Activated naive CD4-positive, alpha-beta T cell treated with anti-CD3 and anti-CD28 coated beads for 36 hours (primary cell): ENCODE measurements around the gene EDRF1. TPM values are rescaled to one million over a fixed set of nuclear protein-coding genes. Genes with fewer than 3 reads are reported as not detected.

ENCODE experiments used
- CTCF ChIA-PET: fragments of 350-600 bp; sonication (Branson Sonifier 250); formaldehyde crosslinking; loops from one replicate; lab custom pipeline; 2021; ENCODE audit warnings: antibody characterized with exemption; lab: Charles Lee
- DNase-seq: peaks from one replicate; pipeline ENCODE4 v3.0.0-alpha.2; 2020
- H3K27ac Mint-ChIP-seq: one replicate; pipeline ENCODE4 v1.8.0; 2021; ENCODE audit warnings: mild to moderate bottlenecking, mixed read lengths
- H3K27me3 Mint-ChIP-seq: one replicate; pipeline ENCODE4 v1.8.0; 2021; ENCODE audit warnings: low read depth, mixed read lengths
- H3K36me3 Mint-ChIP-seq: one replicate; pipeline ENCODE4 v1.8.0; 2021; ENCODE audit warnings: low read depth, mixed read lengths
- H3K4me1 Mint-ChIP-seq: one replicate; pipeline ENCODE4 v1.8.0; 2021; ENCODE audit warnings: low read depth, mixed read lengths
- H3K4me3 Mint-ChIP-seq: one replicate; pipeline ENCODE4 v1.8.0; 2021; ENCODE audit warnings: mild to moderate bottlenecking, moderate library complexity, mixed read lengths
- H3K9me3 Mint-ChIP-seq: one replicate; pipeline ENCODE4 v1.8.0; 2021; ENCODE audit warnings: mixed read lengths
- intact Hi-C: fragments of 100-400 bp; cut with micrococcal nuclease; formaldehyde crosslinking; loops from one replicate; pipeline ENCODE4 v1.15.1; 2023
- total RNA-seq, 2 experiments: library from RNA; stranded (reverse); gene quantifications; one replicate each; pipeline ENCODE4 v1.2.3, GENCODE V29; 2021

EDRF1 gene
- total RNA-seq, 2 experiments from 2014 or later = 24.0 to 25.0 TPM

DNA sequence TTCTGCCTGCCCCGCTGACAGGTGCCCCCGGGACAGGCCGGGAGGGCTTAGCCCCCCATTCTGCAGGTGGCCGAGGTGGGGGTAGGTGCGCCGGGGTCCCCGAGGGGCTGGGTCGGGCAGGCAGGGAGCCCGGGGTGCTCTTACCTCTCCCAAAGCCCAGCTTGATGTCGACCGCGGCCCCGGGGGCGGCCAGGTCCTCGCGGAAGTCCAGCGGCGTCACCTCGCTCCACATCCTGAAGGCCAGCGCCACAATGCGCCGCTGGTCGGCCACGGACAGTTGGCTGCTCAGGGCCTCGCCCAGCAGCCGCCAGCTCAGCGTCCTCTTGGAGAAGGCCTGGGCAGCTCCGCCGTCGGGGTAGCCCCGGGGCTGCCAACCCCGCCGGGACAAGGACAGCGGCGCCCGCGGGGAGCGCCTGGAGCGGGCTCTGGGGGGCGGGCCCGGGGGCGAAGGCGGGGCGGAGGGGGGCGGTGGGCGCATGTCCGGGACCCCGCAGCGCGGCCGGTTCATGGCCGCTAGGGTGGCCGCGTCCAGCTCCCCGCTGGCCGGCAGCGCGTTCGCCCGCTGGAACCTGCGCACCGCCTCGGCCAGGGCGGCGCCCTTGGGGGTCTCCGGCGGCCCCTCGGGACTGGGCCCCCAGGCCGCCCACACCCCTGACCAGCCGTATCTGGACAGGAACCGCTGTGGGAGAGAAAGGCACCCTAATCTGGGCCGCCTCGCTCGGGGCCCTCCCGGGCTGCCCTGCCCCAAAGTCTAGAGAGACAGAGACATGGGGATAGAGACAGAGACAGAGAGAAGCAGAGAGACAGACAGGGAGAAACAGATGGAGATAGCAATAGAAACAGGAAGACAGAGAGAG is 54.4 kb downstream of the EDRF1 start:
- Mint-ChIP-seq H3K4me3 (no peak overlapping the region), H3K27me3 (peaks cover 2% of the 10 kb centered on the region), H3K9me3 (no peaks in the 10 kb centered on the region), H3K4me1 (no peaks in the 10 kb centered on the region), H3K27ac (no peak overlapping the region), H3K36me3 (peaks cover 1% of the 10 kb centered on the region)
- intact Hi-C loops = no loop called here
- DNase-seq = no peak
- CTCF ChIA-PET = no interaction called here

- intact Hi-C loops = no loop called here
- Mint-ChIP-seq H3K9me3 (no peaks in the 10 kb centered on the region), H3K27ac (no peak overlapping the region), H3K36me3 (no peaks in the 10 kb centered on the region), H3K4me3 (no peak overlapping the region), H3K27me3 (peaks cover 2% of the 10 kb centered on the region), H3K4me1 (no peaks in the 10 kb centered on the region)
- no peak for DNase-seq
- CTCF ChIA-PET = no interaction called here
These were observed 55.2 kb downstream of the EDRF1 start for GRCh38 chr10:125774581-125775191.

DNA sequence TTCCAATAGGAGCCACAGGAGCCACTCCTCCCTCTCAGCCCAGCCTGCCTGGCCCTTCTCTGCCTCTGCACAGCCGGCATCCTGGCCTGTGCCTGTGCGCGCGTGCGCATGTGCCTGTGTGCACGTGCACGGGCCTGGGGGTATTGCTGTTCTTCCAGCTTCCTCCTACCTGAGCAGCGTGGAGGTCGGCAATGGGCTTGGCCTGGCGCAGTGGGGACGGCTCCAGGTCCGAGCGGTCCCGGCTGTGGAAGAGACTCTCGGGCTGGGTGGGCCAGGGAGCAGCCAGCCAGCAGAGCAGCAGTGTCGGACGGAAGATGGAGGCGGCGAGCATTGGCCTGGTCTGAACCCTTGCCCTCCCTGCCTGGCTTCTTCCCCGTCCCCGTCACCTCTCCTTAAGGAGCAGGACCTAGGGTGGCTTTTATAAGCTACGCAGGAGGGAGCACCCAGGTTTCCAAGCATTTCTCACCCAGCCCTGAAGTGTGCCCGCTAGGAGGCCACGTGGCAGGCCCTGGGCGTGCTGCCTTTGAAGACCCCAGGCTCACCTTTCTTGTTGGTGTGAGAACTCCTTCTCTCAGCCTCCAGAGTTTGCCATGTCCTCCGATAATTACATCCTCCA is 56.1 kb downstream of the EDRF1 start, which contains the start of gene MMP21:
Gene MMP21, minus strand, starts transcription at position 331 of the 616 bp plus-strand sequence. Its CDS starts 0 bp downstream, at position 331.
- H3K27me3 Mint-ChIP-seq = peaks cover 2% of the 10 kb centered on the region
- no peak within 1 kb of the TSS for H3K27ac Mint-ChIP-seq
- no peak within 1 kb of the TSS for H3K4me3 Mint-ChIP-seq
- intact Hi-C loops = no loop called here
- DNase-seq = no peak
- H3K9me3 Mint-ChIP-seq = no peaks in the 10 kb centered on the region
- CTCF ChIA-PET = no interaction called here
- H3K4me1 Mint-ChIP-seq = no peaks in the 10 kb centered on the region
- H3K36me3 Mint-ChIP-seq = no peaks in the 10 kb centered on the region

GRCh38 chr10:125777806-125778205 is 58.3 kb downstream of the EDRF1 start:
- no peak overlapping the region for H3K4me3 Mint-ChIP-seq
- no peaks in the 10 kb centered on the region for H3K9me3 Mint-ChIP-seq
- no peaks in the 10 kb centered on the region for H3K4me1 Mint-ChIP-seq

GRCh38 chr10:125778556-125778955 is 59.0 kb downstream of the EDRF1 start:
- H3K4me3 Mint-ChIP-seq = no peak overlapping the region
- H3K9me3 Mint-ChIP-seq = no peaks in the 10 kb centered on the region
- DNase-seq = no peak
- H3K36me3 Mint-ChIP-seq = no peaks in the 10 kb centered on the region
- H3K27ac Mint-ChIP-seq = no peak overlapping the region
- peaks cover 2% of the 10 kb centered on the region for H3K27me3 Mint-ChIP-seq
- intact Hi-C loops = no loop called here
- H3K4me1 Mint-ChIP-seq = no peaks in the 10 kb centered on the region
- CTCF ChIA-PET = no interaction called here

More at GRCh38 chr10:125777806-125778205, 58.3 kb downstream of the EDRF1 start:
- intact Hi-C loops = no loop called here
- H3K27ac Mint-ChIP-seq = no peak overlapping the region
- CTCF ChIA-PET = no interaction called here
- DNase-seq = no peak
- H3K36me3 Mint-ChIP-seq = no peaks in the 10 kb centered on the region
- peaks cover 2% of the 10 kb centered on the region for H3K27me3 Mint-ChIP-seq

DNA sequence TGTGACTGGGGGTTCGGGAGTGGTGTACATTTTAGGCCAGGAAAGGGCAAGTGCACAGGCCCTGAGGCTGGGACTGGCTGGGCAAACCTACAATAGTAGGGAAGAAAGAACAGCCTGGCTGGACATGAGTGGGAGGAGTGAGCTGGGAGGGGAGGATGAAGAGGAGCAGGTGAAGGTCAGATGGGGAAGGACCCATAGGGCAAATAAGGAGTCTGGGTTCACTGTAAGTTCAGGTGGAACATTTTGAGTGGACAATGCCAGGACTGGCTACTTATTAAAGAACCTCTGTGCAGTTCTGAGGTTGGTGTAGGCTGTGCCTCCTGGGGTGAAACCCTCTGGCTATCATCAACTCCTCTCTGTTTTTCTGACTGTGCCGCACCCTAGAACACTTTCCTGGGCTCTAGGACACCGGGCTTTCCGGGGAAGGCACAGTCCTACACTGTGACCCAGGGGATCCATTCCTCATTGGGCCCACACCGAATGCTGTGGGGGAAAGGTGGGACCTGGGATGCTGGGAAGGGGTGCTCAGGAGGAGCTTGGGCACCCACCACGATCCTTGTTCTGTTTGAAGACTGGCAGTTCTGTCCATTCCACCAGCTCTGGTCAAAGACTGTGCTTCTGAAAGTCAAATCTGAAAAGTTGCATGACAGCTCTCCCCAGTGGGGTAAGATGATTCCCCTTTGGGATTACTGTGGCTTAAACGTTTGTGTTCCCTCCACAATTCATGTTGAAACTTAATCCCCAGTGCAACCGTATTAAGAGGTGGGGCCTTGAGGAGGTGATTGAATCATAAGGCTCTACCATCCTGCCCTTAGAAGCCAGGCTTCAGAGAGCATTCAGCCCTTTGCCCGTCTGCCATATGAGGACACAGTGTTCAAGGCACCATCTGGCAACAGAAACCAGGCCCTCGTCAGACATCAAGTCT is 60.2 kb downstream of the EDRF1 start:
- no peak for DNase-seq
- Mint-ChIP-seq H3K4me1 (no peaks in the 10 kb centered on the region), H3K4me3 (no peak overlapping the region), H3K27me3 (no peaks in the 10 kb centered on the region), H3K36me3 (no peaks in the 10 kb centered on the region), H3K9me3 (no peaks in the 10 kb centered on the region), H3K27ac (no peak overlapping the region)
- intact Hi-C loops = no loop called here
- CTCF ChIA-PET = no interaction called here

DNA sequence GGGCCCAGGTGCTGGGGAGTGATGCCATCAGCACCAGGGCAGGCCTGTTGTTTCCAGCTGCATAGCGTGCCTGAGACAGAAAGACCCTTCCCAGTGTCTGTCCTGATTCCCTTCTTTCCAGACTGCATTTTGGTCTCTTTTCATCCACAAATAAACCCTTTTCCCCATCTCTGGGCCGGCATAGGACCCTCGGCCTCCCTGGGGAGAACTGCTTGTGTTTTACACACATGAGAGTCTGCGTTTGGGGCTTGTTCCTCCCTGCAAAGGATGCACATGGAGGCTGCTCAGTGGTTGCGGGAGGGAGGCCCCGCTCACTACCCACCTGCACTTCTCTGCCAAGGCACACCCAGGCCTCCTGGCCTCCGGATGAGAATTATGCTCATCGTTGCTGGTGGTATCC is 61.9 kb downstream of the EDRF1 start:
- CTCF ChIA-PET = no interaction called here
- no peaks in the 10 kb centered on the region for H3K4me1 Mint-ChIP-seq
- no peak overlapping the region for H3K27ac Mint-ChIP-seq
- intact Hi-C loops = no loop called here
- no peak overlapping the region for H3K4me3 Mint-ChIP-seq
- DNase-seq = no peak
- H3K27me3 Mint-ChIP-seq = no peaks in the 10 kb centered on the region
- no peaks in the 10 kb centered on the region for H3K9me3 Mint-ChIP-seq
- H3K36me3 Mint-ChIP-seq = no peaks in the 10 kb centered on the region

GRCh38 chr10:125782054-125782453 is 62.5 kb downstream of the EDRF1 start:
- DNase-seq = no peak
- Mint-ChIP-seq H3K9me3 (no peaks in the 10 kb centered on the region), H3K27ac (no peak overlapping the region), H3K4me1 (no peaks in the 10 kb centered on the region), H3K36me3 (no peaks in the 10 kb centered on the region), H3K27me3 (no peaks in the 10 kb centered on the region), H3K4me3 (no peak overlapping the region)
- CTCF ChIA-PET = no interaction called here
- intact Hi-C loops = no loop called here

DNA sequence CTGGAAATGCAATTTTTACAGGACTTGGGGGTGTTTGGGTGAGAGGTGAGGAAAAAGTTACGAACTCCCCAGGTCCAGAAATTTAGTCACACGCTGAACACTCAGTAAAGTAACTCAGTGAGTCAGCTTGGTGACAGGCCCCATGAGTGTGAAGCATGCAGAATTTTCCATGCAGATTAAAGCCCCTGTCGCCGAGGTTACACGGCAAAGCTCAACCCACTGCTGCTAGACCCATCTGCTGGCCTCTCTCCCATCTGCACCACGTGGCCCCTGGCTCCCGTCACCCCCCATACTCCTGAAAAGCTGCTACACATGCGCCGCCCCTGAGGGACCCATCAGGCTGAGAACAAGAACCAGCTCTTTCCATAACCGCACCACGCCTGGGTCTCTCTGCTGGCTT is 63.1 kb downstream of the EDRF1 start:
- Mint-ChIP-seq H3K4me3 (no peak overlapping the region), H3K36me3 (no peaks in the 10 kb centered on the region), H3K9me3 (no peaks in the 10 kb centered on the region), H3K27ac (no peak overlapping the region), H3K4me1 (no peaks in the 10 kb centered on the region), H3K27me3 (no peaks in the 10 kb centered on the region)
- DNase-seq = no peak
- CTCF ChIA-PET = no interaction called here
- intact Hi-C loops = no loop called here

- Mint-ChIP-seq H3K4me1 (peaks cover 8% of the 10 kb centered on the region), H3K27ac (no peak overlapping the region), H3K27me3 (no peaks in the 10 kb centered on the region), H3K9me3 (no peaks in the 10 kb centered on the region), H3K36me3 (peaks cover 2% of the 10 kb centered on the region), H3K4me3 (no peak overlapping the region)
- DNase-seq = no peak
- intact Hi-C loops = no loop called here
- CTCF ChIA-PET = no interaction called here
These were observed 63.9 kb downstream of the EDRF1 start for GRCh38 chr10:125783408-125783807.

- H3K9me3 Mint-ChIP-seq = no peaks in the 10 kb centered on the region
- DNase-seq = no peak
- H3K27ac Mint-ChIP-seq = no peak overlapping the region
- no peak overlapping the region for H3K4me3 Mint-ChIP-seq
- peaks cover 3% of the 10 kb centered on the region for H3K36me3 Mint-ChIP-seq
- intact Hi-C loops = no loop called here
- no peaks in the 10 kb centered on the region for H3K27me3 Mint-ChIP-seq
- peaks cover 12% of the 10 kb centered on the region for H3K4me1 Mint-ChIP-seq
- CTCF ChIA-PET = no interaction called here
These were observed 64.4 kb downstream of the EDRF1 start for GRCh38 chr10:125783957-125784356.

GRCh38 chr10:125785791-125786190 is 66.3 kb downstream of the EDRF1 start:
- Mint-ChIP-seq H3K9me3 (no peaks in the 10 kb centered on the region), H3K36me3 (peaks cover 7% of the 10 kb centered on the region), H3K27ac (no peak overlapping the region), H3K4me3 (no peak overlapping the region), H3K27me3 (no peaks in the 10 kb centered on the region), H3K4me1 (peaks cover 16% of the 10 kb centered on the region)
- CTCF ChIA-PET = no interaction called here
- DNase-seq = no peak
- intact Hi-C loops = no loop called here
